ENCODE measurements around the gene MAP3K20.
"Not testable (repeated sequence)": the region's sequence is repeated elsewhere in the genome, so short reads cannot be mapped to it uniquely, and the experiment has no call there.

The MAP3K20 gene

DNA sequence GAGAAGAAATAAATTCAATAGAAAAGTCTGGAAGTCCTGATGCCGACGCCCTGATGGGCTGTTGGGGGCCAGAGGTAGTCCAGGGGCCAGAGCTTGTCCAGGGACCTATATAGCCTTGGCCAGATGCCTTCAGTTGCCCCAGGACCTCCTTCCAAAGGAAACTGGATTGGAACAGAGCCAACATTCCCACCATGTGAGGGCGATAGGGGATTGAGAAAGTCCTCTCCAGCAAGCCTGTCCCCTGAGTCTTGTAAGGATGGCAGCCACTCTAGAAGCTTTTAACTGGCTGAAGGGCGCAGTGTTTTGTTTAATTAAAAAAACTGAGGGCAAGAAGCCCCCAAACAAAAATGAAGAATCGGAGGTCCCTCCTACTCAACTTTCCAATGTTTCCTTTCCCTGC lies 224.1 kb downstream of the MAP3K20 start:
- no peak for DNase-seq (ENCODE audit: low spot score)
- in situ Hi-C loops (cut with MboI; ENCODE audit: low sequenced_read_pairs, unreplicated experiment) = no loop called here
- TF ChIP-seq, protein P1, sequence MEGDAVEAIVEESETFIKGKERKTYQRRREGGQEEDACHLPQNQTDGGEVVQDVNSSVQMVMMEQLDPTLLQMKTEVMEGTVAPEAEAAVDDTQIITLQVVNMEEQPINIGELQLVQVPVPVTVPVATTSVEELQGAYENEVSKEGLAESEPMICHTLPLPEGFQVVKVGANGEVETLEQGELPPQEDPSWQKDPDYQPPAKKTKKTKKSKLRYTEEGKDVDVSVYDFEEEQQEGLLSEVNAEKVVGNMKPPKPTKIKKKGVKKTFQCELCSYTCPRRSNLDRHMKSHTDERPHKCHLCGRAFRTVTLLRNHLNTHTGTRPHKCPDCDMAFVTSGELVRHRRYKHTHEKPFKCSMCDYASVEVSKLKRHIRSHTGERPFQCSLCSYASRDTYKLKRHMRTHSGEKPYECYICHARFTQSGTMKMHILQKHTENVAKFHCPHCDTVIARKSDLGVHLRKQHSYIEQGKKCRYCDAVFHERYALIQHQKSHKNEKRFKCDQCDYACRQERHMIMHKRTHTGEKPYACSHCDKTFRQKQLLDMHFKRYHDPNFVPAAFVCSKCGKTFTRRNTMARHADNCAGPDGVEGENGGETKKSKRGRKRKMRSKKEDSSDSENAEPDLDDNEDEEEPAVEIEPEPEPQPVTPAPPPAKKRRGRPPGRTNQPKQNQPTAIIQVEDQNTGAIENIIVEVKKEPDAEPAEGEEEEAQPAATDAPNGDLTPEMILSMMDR (IDR thresholded peaks at IDR 0.05; ENCODE audit: borderline replicate concordance, control extremely low read depth, extremely low read depth, insufficient read depth, missing control alignments) = no peak

DNA sequence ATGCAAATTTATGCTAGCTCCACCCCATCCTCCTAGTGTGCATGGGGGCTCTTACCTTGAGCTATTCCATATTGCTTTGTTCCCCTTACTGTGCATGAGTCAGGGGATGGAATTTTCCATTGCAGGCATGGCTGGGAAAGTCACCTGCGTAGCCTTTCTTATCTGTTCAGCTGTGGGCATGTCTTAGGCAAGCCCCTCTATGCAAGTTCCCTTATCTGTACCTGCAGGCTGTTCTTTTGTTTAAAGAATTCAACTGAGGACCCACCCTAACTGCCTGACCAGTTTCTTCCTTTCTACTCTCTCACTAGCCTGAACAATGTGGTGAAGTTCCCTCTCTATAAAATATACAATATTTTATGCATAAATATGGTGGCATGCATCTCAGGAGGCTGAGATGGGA lies 224.8 kb downstream of the MAP3K20 start:
- no peak for DNase-seq (ENCODE audit: low spot score)
- in situ Hi-C loops (cut with MboI; ENCODE audit: low sequenced_read_pairs, unreplicated experiment) = no loop called here
- TF ChIP-seq, protein P1 (IDR thresholded peaks at IDR 0.05; ENCODE audit: borderline replicate concordance, control extremely low read depth, extremely low read depth, insufficient read depth, missing control alignments) = no peak

DNA sequence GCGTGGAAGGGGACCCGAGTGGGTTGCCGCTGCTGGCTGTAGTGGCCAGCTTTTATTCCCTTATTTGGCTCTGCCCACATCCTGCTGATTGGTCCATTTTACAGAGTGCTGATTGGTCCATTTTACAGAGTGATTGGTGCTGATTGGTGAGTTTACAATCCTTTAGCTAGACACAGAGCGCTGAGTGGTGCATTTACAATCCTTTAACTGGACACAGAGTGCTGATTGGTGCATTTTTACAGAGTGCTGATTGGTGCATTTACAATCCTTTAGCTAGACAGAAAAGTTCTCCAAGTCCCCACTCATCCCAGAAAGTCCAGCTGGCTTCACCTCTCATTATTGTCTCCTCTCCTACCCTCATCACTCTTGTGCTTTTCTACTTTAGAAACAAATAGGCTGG lies 225.9 kb downstream of the MAP3K20 start:
- in situ Hi-C loops (cut with MboI; ENCODE audit: low sequenced_read_pairs, unreplicated experiment); DNase-seq (ENCODE audit: low spot score): not testable (repeated sequence)

DNA sequence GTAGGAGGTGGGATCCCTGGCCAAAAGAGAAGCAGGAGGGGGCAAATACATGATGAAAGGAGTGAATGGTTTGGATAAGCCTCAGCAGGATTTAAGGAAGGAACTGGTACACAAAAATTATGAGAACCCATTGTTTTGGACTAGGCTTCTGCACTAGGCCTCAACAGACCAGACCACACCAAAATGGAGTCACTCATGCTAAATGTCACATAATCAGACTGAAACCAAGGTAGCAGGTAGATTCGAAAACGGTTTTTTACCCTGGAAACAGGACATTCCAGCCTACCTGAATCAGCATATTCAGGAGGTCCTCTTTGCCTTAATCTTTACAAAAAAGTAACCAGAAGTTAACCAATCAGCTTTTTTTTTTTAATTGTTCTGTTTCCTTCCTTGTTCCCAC lies 229.7 kb downstream of the MAP3K20 start:
- in situ Hi-C loops (cut with MboI; ENCODE audit: low sequenced_read_pairs, unreplicated experiment) = no loop called here
- no peak for DNase-seq (ENCODE audit: low spot score)
- TF ChIP-seq, protein P1 (IDR thresholded peaks at IDR 0.05; ENCODE audit: borderline replicate concordance, control extremely low read depth, extremely low read depth, insufficient read depth, missing control alignments) = no peak

DNA sequence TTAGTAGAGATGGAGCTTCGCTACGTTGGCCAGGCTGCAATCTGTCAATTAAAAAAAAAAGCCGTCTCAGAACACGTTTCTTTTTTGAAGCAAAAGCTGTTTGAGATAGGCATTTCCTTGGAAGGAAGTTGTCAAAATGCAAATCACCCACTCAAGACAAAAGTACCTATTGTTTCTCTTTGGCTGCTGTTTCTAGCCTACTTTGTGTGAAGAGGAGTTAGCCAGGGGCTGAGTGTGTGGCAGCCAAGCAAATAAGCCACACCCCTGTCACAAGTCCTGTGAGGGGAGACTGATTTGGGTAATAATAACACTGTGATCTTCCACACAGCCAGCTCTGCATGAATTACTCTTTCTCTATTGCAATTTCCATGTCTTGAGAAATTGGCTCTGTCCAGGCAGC lies 231.6 kb downstream of the MAP3K20 start:
- TF ChIP-seq, protein P1 (IDR thresholded peaks at IDR 0.05; ENCODE audit: borderline replicate concordance, control extremely low read depth, extremely low read depth, insufficient read depth, missing control alignments) = no peak
- in situ Hi-C loops (cut with MboI; ENCODE audit: low sequenced_read_pairs, unreplicated experiment) = no loop called here
- DNase-seq (ENCODE audit: low spot score) = peak; percentile 64

DNA sequence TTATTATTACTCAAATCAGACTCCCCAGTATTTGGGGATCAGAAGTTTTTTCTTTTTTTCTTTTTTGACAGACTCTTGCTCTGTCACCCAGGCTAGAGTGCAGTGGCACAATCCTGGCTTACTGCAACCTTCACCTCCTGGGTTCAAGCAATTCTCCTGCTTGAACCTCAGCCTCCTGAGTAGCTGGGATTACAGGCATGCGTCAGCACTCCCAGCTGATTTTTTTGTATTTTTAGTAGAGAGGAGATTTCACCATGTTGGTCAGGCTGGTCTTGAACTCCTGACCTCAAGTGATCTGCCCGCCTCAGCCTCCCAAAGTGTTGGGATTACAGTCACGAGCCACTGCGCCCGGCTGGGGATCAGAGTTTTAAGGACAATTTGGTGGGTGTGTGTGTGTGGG lies 233.7 kb downstream of the MAP3K20 start:
- DNase-seq (ENCODE audit: low spot score); in situ Hi-C loops (cut with MboI; ENCODE audit: low sequenced_read_pairs, unreplicated experiment): not testable (repeated sequence)

DNA sequence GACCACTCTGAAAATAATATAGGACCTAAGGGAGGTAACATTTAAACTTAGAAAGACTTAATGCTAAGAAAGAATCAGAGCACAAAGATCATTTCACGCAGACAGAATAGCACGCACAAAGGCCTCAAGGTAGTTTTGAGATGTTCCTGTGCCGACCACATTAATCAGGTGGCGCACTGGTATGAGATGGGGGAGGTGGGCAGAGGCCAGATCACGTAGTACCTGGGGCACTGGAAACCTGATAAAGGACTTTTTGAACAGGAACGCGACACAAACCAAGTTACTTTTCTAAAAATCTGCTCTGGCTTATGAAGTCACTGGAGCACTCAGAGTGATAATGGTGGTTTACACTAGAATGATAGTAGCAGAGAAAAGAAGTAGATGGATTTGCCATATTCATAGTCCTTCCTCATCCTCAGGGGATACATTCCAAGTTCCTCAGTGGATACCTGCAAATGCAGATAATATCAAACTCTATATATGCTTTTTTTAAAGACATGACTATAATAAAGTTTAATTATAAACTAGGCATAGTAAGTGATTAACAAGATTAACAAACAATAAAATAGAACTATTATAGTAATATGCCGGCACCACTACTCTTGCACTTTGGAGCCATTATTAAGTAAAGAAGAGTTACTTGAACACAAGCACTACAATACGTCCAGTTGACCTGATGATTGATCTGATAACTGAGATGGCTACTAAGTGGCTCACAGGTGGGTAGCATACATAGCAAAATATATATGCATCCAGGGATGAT lies 236.4 kb downstream of the MAP3K20 start:
- DNase-seq (ENCODE audit: low spot score) = no peak
- in situ Hi-C loops (cut with MboI; ENCODE audit: low sequenced_read_pairs, unreplicated experiment) = no loop called here
- TF ChIP-seq, protein P1 (IDR thresholded peaks at IDR 0.05; ENCODE audit: borderline replicate concordance, control extremely low read depth, extremely low read depth, insufficient read depth, missing control alignments) = no peak

Measured in GM13976 (cell line).